Esophagus muscularis mucosa (tissue), 4 donors: ENCODE results near the gene TXNRD2.

Experiments
- CTCF ChIP-seq, 3 experiments: fragments of 200-600 bp in 2 of 3; fragments of 450-650 bp in 1 of 3; sonication (generic) in 2 of 3; IDR thresholded peaks; one replicate each; pipeline ENCODE4 v1.5.1; 2017 to 2019; ENCODE audit warnings: antibody characterized with exemption in 3 of 3, mild to moderate bottlenecking in 2 of 3, moderate library complexity in 1 of 3
- EP300 ChIP-seq: sonication (generic); formaldehyde crosslinking; IDR thresholded peaks from one replicate; pipeline ENCODE4 v1.6.1; 2017; ENCODE audit warnings: antibody characterized with exemption
- POLR2AphosphoS5 ChIP-seq, 2 donors: sonication (generic); formaldehyde crosslinking; IDR thresholded peaks; one replicate each; pipeline ENCODE4 v1.6.1; 2017; ENCODE audit warnings: antibody characterized with exemption in 2 of 2

- no peak for TF ChIP-seq CTCF (IDR thresholded peaks at IDR 0.05)
- no peak for TF ChIP-seq EP300
- TF ChIP-seq POLR2AphosphoS5 (IDR thresholded peaks at IDR 0.05) = no peak
Observed at GRCh38 chr22:19867617-19868016, 74.0 kb downstream of the TXNRD2 start.
